Sigmoid colon (tissue), 4 donors: ENCODE data around the gene VWA5A.

Source experiments
- CTCF ChIP-seq, 4 experiments: fragments of 450-650 bp in 3 of 4; fragments of 200-600 bp in 1 of 4; IDR thresholded peaks; one replicate each; pipeline ENCODE4 v1.5.1; 2016 to 2019; ENCODE audit warnings: antibody characterized with exemption in 4 of 4, mild to moderate bottlenecking in 3 of 4, moderate library complexity in 2 of 4
- EP300 ChIP-seq, 4 donors: sonication (generic); formaldehyde crosslinking; IDR thresholded peaks; one replicate each; pipeline ENCODE4 v1.6.1; 2017; ENCODE audit warnings: antibody characterized with exemption in 4 of 4
- POLR2AphosphoS5 ChIP-seq, 4 donors: sonication (generic); formaldehyde crosslinking; IDR thresholded peaks; one replicate each; pipeline ENCODE4 v1.6.1; 2017; ENCODE audit warnings: antibody characterized with exemption in 4 of 4

GRCh38 chr11:124113890-124114289, 1.4 kb upstream of the VWA5A start:
- TF ChIP-seq EP300 (IDR thresholded peaks at IDR 0.05), result no peak
- no peak for TF ChIP-seq CTCF (IDR thresholded peaks at IDR 0.05)
- TF ChIP-seq POLR2AphosphoS5 (IDR thresholded peaks at IDR 0.05), result no peak
